Large intestine (tissue), 3 donors: Measurements from ENCODE around the gene RAPGEF6. TPM values are rescaled to one million over a fixed set of nuclear protein-coding genes. Genes with fewer than 3 reads are reported as not detected.
A peak's percentile ranks its signal among the peaks of the same experiment; 100 is the strongest.

Experiments
- DNase-seq, 2 donors: peaks; one replicate each; pipeline versions ENCODE4 v3.0.0 to v3.0.0-alpha.2; 2013
- H3K27ac ChIP-seq: one replicate; pipeline ENCODE4 v1.5.1; 2013; ENCODE audit warnings: low read length
- H3K27me3 ChIP-seq: 2 replicates; pipeline ENCODE4 v1.6.1; 2013; ENCODE audit warnings: low read length; ENCODE audit not compliant: control insufficient read depth, insufficient read depth
- H3K36me3 ChIP-seq: 2 replicates; pipeline ENCODE4 v1.6.1; 2013; ENCODE audit warnings: low read length; ENCODE audit not compliant: control insufficient read depth, insufficient read depth
- H3K4me1 ChIP-seq: one replicate; pipeline ENCODE4 v1.6.1; 2013; ENCODE audit warnings: low read length; ENCODE audit not compliant: control insufficient read depth, insufficient read depth
- H3K4me3 ChIP-seq: one replicate; pipeline ENCODE4 v1.5.1; 2013; ENCODE audit warnings: low read length
- H3K9me3 ChIP-seq: one replicate; pipeline ENCODE4 v1.6.1; 2013; ENCODE audit warnings: mild to moderate bottlenecking, low read depth, low read length, moderate library complexity; ENCODE audit not compliant: control insufficient read depth
- WGBS: methylation state at CpG from one replicate; pipeline ENCODE4 v1.1.5; 2013; ENCODE audit warnings: low lambda C conversion rate; ENCODE audit not compliant: insufficient coverage; 5-methylcytosine and 5-hydroxymethylcytosine counted together
- polyA plus RNA-seq: library from polyadenylated mRNA; unstranded; fragments of 120-200 nt; gene quantifications from one replicate; pipeline ENCODE4 v1.2.1, GENCODE V29; 2013

Gene RAPGEF6
- polyA plus RNA-seq, 1 donor = 11.2 TPM

DNA sequence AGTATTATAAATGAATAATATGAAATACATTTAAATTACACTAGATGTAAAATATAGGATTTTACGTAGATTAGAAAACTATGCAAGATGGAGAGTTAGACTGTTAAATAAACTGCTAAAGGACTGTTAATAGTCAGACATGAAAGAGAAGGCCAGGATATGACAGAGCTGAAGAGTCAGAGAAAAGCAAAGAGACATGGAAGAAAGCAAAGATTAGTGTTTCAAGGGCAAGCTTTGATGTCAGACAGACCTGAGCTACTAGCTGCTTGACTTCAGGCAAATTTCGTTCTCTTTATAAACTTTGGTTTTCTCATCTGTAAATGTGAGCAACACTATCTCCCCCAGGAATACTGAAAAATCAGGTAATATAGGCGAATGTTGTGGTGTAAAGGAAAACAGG, 161.3 kb downstream of the RAPGEF6 start:
- Histone ChIP-seq H3K27ac (no peak overlapping the region), H3K4me3 (no peak overlapping the region), H3K9me3 (no peaks in the 10 kb centered on the region), H3K27me3 (no peaks in the 10 kb centered on the region), H3K4me1 (no peaks in the 10 kb centered on the region), H3K36me3 (peaks cover 6% of the 10 kb centered on the region)
- WGBS = 100% methylated on average over 1 of the region's 3 CpGs
- no peak for DNase-seq

DNA sequence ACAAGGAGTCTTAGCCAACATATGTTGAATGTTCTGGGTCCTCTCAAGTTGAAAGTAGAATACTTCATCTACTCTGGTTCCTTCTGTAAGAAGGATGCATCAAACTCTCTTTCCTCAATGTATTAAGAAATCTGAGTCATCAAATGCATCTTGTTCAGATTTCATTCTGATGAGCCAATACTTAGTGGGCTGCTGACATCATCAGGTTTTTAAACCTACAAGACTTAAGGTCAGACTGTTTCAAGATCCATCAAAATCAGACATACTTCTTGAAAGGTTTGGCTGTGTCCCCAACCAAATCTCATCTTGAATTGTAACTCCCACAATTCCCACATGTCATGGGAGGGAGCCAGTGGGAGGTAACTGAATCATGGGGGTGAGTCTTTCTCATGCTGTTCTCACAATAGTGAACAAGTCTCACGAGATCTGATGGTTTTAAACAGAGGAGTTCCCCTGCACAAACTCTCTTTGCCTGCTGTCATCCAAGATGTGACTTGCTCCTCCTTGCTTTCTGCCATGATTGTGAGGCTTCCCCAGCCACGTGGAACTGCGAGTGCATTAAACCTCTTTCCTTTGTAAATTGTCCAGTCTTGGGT, 168.8 kb downstream of the RAPGEF6 start:
- DNase-seq = no peak
- Histone ChIP-seq H3K4me3 (no peak overlapping the region), H3K27me3 (no peaks in the 10 kb centered on the region), H3K4me1 (no peaks in the 10 kb centered on the region), H3K36me3 (peaks cover 12% of the 10 kb centered on the region), H3K9me3 (no peaks in the 10 kb centered on the region), H3K27ac (no peak overlapping the region)
- 100% methylated on average over 2 of the region's 3 CpGs for WGBS

DNA sequence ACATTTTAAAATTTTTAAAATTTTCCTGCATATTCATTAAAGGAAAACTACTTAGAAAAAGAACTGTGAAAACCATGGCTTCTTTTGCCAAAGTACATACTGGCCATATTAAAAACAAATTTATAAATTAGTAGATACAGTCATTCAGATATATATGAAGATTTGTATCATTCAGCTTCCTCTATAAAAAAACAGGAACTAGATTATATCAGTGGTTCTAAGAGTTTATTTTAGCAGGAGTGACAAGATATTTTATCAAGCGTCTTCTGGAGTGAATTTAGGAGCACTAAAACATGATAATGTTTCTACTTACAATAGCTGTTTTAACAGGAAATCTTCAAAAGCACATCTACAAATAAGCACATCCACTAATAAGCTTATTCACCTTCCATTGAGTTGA, 171.4 kb downstream of the RAPGEF6 start:
- no peak for DNase-seq
- peaks cover 15% of the 10 kb centered on the region for H3K36me3 ChIP-seq
- H3K27me3 ChIP-seq = no peaks in the 10 kb centered on the region
- H3K4me1 ChIP-seq = no peaks in the 10 kb centered on the region
- H3K27ac ChIP-seq = no peak overlapping the region
- 71% methylated on average over 1 of the region's 1 CpG for WGBS
- H3K4me3 ChIP-seq = no peak overlapping the region
- H3K9me3 ChIP-seq = no peaks in the 10 kb centered on the region

DNA sequence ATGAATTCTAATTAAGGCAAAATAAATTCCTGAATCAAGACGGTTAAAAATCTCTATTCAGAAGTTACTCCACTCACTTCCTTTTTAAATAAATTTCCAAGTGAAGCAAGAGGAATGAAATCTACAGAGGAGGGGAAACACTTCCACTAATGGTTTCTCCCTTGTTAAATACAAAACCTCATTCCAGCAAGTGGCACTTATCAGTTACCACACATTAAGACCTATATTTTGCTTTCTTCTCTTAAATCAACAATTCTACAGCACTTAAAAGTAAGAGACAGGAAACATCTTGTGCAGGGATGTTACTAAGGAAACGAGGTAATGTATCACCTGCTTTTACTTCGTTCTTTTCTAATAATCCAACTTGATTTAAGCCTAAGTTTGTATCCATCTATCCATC, 172.6 kb downstream of the RAPGEF6 start:
- no peaks in the 10 kb centered on the region for H3K4me1 ChIP-seq
- H3K27me3 ChIP-seq = no peaks in the 10 kb centered on the region
- H3K9me3 ChIP-seq = no peaks in the 10 kb centered on the region
- peaks cover 13% of the 10 kb centered on the region for H3K36me3 ChIP-seq
- H3K27ac ChIP-seq = no peak overlapping the region
- DNase-seq = no peak
- no peak overlapping the region for H3K4me3 ChIP-seq
- WGBS = 77% methylated on average over 3 of the region's 3 CpGs

DNA sequence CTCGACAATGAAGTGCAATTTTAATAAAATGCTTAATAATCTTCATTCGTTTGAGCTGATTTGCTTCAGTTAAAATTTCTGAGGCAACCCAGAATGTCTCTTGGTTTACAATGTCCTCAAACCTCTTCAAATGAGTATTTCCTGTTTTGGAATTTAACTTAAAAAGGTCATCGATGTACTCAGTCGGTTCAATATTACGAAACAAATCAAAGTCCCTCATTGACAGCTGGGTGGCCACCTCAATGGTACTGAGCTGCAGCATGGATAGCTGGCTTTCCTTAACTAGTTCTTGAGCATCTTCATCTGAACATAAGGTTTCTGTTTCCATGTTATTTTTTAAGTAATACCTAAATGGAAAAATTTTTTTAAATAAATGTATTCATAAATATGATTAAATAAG, 173.3 kb downstream of the RAPGEF6 start:
- WGBS = 93% methylated on average over 3 of the region's 5 CpGs
- H3K9me3 ChIP-seq = no peaks in the 10 kb centered on the region
- H3K27me3 ChIP-seq = no peaks in the 10 kb centered on the region
- H3K36me3 ChIP-seq = peaks cover 15% of the 10 kb centered on the region
- H3K27ac ChIP-seq = no peak overlapping the region
- H3K4me3 ChIP-seq = no peak overlapping the region
- H3K4me1 ChIP-seq = no peaks in the 10 kb centered on the region
- no peak for DNase-seq

DNA sequence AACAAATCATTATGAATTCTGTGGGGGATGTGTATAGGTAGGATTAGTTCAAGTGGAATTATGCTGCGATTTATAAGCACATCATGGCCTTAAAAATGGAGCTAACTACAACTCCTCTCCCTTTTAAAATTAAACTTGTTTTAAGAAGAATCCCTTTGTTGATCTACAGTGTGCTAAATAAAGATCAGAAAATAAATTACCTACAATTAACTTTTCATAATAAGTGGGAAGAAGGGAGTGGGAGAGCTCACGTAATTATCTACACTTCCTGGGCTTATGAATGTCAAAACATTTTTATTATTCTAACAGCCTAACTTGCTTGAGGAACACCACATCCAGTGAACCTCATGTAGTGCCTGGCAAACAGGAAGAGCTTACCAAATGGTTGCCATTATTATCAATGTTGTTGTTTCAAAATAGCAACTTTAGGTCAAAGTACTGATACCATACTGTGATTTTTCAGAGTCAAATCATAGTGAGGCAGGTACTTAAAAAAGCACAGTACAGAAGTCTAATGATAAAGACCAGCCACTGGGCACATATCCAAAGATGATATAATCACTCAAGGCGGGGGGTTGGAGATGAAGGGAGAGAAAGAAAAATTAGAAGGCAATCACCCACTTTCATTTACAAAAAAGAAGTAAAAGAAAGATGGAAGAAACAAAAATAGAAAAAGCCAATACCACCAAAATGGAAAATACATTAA, 174.0 kb downstream of the RAPGEF6 start:
- Histone ChIP-seq H3K36me3 (peaks cover 11% of the 10 kb centered on the region), H3K27ac (no peak overlapping the region), H3K4me1 (no peaks in the 10 kb centered on the region), H3K4me3 (no peak overlapping the region), H3K9me3 (no peaks in the 10 kb centered on the region), H3K27me3 (no peaks in the 10 kb centered on the region)
- peak in 1 of 2 donors; percentile 47 for DNase-seq
- WGBS = 63% methylated on average over 3 of the region's 3 CpGs

DNA sequence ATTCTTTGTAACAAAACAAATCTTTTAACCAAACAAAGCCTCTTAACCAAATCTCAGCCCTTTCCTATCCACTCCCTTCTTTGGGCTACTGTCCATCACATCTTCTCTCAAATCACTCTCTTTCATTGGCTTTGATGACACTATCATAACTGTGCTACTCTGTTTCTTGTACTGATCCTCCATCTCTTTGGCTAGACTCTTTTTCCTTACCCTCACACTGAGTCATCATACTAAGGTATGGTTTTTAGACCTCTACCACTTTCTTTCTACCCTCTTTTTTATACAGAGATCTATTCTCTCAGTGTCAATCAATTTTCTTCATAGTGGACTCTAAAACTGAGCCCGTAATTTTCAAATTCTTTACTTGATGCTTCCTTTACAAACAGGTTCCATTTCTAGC, 174.9 kb downstream of the RAPGEF6 start:
- no peaks in the 10 kb centered on the region for H3K27me3 ChIP-seq
- 100% methylated on average over 1 of the region's 1 CpG for WGBS
- no peak overlapping the region for H3K4me3 ChIP-seq
- no peaks in the 10 kb centered on the region for H3K4me1 ChIP-seq
- peaks cover 16% of the 10 kb centered on the region for H3K36me3 ChIP-seq
- no peaks in the 10 kb centered on the region for H3K9me3 ChIP-seq
- no peak overlapping the region for H3K27ac ChIP-seq
- DNase-seq = no peak

DNA sequence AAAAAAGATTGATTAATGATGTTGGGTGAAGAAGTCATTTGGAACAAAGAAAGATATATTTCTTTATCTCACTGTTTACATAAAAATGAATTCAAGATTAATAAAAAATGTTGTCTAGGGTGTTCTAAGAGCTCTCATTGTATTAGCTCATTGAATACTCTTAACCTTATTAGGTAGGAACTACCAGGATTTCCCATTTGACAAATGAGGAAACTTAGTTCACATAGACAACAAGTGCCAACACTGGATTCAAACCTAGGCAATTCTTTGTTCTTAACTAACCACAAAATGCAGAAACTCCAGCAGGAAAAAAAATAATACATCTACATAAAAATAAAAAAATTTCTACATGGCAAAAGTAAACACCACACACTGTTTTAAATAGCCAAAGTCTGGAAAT, 175.8 kb downstream of the RAPGEF6 start:
- H3K4me3 ChIP-seq = no peak overlapping the region
- peaks cover 17% of the 10 kb centered on the region for H3K36me3 ChIP-seq
- no peak for DNase-seq
- H3K9me3 ChIP-seq = no peaks in the 10 kb centered on the region
- H3K27ac ChIP-seq = no peak overlapping the region
- H3K4me1 ChIP-seq = no peaks in the 10 kb centered on the region
- H3K27me3 ChIP-seq = no peaks in the 10 kb centered on the region

DNA sequence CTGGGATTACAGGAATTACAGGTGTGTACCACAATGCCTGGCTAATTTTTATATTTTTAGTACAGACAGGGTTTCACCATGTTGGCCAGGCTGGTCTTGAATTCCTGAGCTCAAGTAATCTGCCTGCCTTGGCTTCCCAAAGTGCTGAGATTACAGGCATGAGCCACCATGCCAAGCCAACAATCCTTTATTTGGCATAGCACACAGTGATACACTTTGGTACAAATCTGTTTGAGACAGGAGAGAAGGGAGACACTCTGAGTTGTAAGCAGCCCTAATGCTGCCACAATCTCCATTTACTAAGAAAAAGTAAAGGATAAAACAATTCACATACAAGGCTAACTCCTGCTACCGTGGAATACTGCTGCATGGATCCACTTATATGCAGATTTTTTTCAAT, 177.8 kb downstream of the RAPGEF6 start:
- Histone ChIP-seq H3K9me3 (no peaks in the 10 kb centered on the region), H3K27me3 (no peaks in the 10 kb centered on the region), H3K36me3 (peaks cover 19% of the 10 kb centered on the region), H3K4me1 (no peaks in the 10 kb centered on the region), H3K27ac (no peak overlapping the region), H3K4me3 (no peak overlapping the region)
- DNase-seq = no peak
- WGBS = 100% methylated on average over 1 of the region's 1 CpG

DNA sequence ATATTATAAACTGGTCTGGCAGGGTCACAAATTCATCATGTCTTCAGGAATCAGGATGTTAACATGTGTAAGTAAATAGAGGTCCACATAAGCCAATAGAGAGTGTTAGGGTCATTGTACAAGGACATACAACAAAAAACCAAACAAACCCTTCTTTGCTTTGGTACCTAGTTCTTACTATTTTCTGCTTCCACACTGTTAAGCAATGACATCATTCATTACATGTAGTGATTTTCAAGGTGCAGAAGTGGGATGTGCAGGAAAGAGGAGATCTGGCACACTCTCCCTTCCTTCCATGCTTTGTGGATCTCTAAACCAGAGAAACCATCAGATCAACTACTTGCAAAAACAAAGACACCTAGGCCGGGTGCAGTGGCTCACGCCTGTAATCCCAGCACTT, 184.1 kb downstream of the RAPGEF6 start:
- Histone ChIP-seq H3K4me3 (no peak overlapping the region), H3K27me3 (no peaks in the 10 kb centered on the region), H3K4me1 (no peaks in the 10 kb centered on the region), H3K9me3 (no peaks in the 10 kb centered on the region), H3K27ac (no peak overlapping the region), H3K36me3 (peaks cover 26% of the 10 kb centered on the region)
- DNase-seq = no peak
- no CpG with 5 or more reads among the region's 2 CpGs for WGBS

DNA sequence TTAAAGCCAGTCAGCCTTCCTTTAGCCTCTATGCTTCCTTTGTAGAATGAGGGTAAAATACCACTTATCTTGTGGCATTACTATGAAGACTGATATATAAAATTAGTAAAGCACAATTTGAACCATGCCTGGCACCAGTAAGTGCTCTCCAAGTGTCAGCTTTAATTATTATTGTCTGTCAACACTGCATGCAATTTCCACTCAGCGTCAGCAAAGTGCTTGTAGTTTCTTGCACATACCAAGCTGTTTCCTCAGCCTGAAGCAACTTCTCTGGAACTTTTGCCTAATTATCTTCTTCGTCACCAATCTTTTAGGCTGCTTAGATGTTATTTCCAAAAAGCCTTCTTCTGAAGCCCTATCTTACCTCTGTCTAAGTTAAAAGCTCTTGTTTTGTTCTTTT, 193.8 kb downstream of the RAPGEF6 start:
- H3K36me3 ChIP-seq = peaks cover 41% of the 10 kb centered on the region
- no peak for DNase-seq
- no peaks in the 10 kb centered on the region for H3K9me3 ChIP-seq
- 73% methylated on average over 2 of the region's 2 CpGs for WGBS
- no peaks in the 10 kb centered on the region for H3K27me3 ChIP-seq
- no peaks in the 10 kb centered on the region for H3K4me1 ChIP-seq
- no peak overlapping the region for H3K4me3 ChIP-seq
- no peak overlapping the region for H3K27ac ChIP-seq
